GM23248 (cell line): ENCODE results near the gene IGFL4.

Experiments used
- EZH2 ChIP-seq: fragments of 200-600 bp; sonication (generic); IDR thresholded peaks from 2 replicates; pipeline ENCODE4 v1.6.1; 2018; ENCODE audit warnings: antibody characterized with exemption, mild to moderate bottlenecking; ENCODE audit not compliant: insufficient read depth, poor library complexity, severe bottlenecking
- EZH2phosphoT487 ChIP-seq: fragments of 200-600 bp; sonication (generic); IDR thresholded peaks from 2 replicates; pipeline ENCODE4 v1.6.1; 2018; ENCODE audit warnings: antibody characterized with exemption, moderate library complexity, mild to moderate bottlenecking, low read depth; ENCODE audit not compliant: insufficient read depth

DNA sequence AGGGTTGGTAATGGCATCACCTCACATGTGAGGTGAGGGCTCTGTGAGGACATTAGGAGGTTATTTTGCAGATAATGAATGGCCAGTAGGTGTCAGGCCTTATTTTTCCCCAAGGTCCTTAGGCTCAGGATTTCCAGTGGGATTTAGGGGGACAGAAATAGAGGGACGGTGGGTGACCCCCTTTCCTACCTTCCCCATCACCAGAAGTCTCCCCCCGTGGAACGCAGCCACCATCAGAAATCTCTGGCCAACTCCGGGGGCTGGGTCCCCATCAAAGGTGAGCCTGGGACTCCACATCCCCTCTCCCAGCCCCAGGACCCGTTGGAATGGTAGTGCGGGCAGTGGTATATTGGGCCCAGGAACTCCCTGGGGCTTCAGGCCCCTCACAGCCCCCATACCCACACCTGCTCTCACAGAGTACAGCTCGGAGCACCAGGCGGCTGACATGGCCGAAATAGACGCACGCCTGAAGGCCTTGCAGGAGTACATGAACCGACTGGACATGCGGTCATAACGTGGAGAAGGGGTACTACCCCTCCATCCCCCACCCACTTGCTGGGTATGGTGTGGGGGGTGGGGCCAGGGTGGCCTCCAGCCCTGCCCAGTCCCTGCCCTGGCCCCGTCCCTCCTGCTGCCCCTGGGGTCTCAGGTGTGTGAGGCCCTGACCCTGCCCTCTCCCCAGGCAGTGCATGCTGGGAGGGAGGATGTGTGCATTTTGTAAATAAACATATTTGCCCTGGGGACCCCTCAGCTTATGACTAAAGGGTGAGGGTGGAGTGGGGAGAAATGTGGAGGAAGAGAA lies 22.7 kb downstream of the IGFL4 start:
- no peak for TF ChIP-seq EZH2
- no peak for TF ChIP-seq EZH2phosphoT487
